C1 segment of cervical spinal cord (tissue), 14 donors: ENCODE data around the gene LURAP1L.

Experiments used
- DNase-seq, 14 donors: peaks; one replicate each; lab custom pipeline; 2025; lab: John Stamatoyannopoulos, UW

LURAP1L gene

DNA sequence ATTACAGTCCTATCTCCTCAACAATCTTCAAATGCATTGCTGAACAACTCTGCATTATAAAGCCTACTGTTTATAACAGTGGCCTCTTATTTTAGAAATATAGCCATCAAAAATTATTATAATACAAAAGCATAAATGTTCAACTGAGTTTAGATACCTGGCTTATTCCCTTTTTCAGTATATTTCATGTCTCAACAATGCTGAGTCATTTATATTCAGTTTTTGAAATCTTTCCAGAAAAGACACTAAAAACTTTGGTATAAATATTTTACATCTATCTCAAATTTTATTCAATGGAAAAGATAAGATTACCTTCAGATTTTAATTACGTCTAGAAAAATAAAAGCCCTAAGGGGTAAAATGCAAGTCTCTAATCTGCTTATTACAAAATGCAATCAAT lies 37.9 kb downstream of the LURAP1L start:
- no peak for DNase-seq

DNA sequence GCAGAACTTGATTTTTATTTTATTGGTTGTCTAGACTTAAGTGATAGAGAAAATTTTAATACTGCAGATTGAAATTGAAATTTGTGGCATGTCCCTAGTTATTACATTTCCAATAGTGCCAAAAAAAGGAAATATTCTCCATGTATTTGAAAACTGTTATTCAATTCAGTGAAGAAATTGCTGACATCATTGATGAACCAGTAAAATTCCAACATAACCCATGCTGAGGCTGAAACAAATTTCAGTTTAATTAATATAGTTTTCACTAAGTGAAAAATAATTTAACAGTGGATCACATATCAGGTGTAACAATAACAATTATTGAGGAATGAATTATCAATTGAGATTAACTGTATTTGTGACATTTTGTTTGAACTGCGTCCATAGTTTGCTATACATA lies 38.7 kb downstream of the LURAP1L start:
- no peak for DNase-seq

DNA sequence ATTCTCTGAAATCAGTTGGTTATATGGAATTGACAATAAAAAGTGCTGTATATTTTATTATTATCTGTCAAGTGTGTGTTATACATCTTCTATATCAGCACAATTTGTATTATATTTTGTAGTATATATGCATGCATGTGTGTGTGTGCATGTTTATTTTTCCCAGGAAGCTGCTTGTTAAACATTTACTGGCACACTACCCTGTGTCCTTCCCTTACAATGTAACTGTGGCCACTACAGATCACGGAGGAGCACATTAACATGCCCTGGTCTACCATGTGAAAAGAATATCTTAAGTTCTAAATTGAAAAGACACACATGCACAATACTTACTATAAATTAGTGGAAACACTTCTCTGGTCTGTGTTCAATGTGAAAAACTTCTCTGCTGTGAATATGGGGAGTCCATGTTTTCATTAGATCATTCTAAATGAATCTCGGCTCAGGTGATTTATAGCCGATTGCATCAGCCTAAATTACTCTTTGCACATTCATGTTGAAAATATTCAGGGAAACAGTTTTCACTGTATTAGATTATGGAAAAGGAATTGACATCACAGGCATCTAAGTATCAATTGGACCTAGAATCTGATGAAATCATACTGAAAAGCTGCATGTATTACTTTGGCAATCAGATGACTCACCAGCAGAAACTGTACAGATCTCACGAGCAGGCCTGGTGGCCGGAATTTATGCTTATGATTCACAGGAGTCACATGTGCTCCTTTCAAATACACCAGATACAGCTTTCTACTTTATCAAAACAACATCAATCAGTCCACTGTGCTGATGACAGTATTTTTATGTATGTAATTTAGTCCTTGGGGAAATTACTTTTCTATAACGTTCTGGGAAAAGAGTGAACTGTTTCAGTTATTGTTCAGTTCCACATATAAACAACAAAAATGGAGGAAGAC lies 39.4 kb downstream of the LURAP1L start:
- peak in 2 of 14 donors; percentile 14 to 83 for DNase-seq

DNA sequence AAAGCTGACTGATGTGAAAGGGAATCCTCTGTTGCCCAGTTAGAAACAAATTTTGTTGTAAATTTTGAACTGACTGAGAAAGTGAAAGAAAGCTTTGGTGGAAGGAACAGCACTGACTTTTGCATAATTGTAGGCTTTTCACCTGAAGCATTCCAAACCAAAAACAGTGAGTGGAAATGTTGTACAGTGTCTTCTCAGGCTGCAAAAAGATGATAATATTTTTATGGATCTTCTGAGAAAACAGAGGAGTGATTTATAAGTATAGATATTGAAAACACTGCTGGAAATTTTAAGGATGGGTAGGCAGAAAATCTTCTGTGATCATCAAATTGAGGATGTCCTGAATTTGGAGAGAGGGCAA lies 40.0 kb downstream of the LURAP1L start:
- DNase-seq = peak in 1 of 14 donors; percentile 64

DNA sequence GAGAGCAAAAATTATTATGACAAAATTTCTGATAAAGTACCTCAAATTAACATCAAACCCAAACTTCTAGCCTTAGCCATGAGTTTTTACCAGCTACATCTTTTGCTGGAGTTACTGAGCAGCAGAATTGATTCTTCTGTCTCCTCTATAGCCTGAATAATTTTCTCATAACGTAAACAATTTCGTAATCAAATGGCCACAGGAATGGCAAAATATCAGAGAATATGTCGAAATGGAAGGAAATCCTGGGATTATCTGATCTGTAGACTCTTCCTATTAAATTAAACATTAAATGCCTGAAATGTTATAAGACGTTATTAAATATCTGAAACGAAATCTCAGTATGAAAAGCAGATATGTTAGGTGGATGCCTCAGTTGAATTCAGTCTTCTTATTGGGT lies 41.1 kb downstream of the LURAP1L start:
- DNase-seq = no peak

DNA sequence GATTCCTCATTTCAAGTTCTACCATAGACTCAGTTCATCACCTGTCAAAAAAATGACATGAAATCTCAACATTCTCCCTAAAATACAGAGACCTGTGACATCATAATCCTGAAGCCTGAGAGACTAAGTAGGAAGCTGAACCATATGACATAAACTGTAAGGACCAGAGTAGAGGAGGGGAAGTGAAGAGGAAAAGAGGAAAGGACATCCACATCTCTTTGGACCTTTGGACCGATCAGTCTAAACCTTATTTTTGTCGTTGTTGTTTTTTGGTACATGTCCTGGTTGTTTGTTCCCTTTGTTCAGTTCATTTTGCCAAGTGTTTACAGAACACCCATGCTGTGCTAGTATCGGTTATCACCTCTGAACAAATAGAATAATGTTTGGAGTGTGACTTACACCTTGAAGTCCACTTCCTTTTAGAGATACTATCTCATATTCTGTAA lies 41.9 kb downstream of the LURAP1L start:
- no peak for DNase-seq

DNA sequence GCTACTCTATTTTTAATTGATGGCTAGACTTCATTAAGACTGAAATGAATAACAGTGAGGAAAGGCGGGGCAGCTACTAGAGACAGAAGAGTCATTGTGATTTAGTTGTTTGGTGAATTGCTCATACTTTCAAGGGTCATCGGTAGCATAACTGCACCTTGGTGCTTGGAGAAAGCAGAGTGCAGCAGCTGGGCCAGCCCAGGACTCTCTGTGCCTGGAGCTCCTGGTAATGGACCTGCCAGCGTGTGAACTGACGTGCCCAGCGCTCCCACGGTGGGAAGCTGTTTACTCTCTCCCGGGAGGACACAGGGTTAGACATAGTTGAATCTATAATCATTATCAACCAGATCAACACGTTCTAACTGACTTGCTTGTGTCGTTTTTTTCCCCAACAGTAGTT lies 42.9 kb downstream of the LURAP1L start:
- no peak for DNase-seq

DNA sequence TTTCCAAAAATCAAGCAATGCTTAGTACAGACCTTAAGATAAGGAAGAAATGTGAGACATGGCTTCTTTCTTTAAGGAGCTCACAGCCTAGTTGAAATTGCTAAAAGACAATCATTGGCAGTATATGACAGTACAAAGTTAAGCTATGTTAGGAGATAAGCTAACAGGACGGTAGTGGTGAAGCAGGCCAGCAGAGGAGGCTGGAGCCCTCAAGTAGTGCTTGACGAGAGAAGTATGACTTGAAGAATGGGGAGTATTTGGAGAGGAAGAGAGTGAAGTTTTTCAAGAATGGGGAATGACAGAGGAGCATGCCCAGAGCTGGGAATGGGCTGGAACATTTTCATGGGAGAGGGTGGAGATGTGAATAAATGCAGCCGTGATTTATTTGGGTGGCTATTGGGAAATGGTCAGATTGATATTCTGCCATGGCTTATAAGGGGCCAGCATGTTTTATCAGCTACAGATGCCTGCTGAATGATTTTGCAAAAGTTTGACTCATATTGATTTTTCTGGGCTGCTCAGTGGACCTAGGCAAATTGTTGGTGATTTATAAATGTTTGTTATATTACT lies 43.7 kb downstream of the LURAP1L start:
- DNase-seq = no peak

DNA sequence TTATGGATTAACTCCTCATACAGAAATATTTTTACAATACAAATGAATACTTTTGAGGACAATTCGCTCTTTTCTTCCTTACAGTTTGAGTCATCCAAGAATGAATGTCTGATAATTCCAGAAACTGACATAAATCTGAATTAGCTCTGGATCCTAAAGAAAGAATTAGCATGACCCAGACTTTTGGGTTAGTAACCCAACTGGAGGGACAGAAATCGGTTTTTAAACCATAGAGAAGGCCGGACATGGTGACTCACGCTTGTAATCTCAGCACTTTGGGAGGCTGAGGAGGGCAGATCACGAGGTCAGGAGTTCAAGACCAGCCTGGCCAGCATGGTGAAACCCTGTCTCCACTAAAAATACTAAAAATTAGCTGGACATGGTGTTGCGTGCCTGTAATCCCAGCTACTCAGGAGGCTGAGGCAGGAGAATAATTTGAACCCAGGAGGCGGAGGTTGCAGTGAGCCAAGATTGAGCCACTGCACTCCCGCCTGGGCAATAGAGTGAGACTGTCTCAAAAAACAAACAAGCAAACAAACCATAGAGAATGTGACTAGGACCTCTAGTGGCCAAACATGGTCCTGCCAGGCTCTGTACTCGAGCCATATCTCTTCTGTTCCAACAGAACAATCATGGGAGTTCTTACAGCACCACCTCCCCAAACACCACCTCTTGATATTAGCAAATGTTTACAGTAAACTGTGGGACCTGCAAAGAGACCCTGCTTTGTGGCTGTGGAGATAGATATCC lies 44.8 kb downstream of the LURAP1L start:
- no peak for DNase-seq

DNA sequence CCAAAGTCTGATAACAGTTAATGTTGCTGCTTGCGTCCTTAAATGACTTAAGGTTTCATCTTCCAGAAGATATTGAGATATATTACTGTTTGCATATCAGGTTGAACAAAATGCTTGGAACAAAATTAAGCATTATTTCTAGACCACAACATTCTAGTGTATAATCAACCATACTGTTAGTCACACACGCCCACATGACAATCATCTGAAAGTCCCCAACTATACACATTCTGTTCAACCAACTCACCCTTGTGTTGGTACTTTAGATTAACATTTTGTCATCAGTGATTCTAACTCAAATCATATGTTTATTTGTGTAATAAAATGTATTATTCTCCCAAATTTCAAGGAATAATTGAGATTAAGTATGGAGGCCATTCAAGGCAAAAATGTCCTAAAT lies 47.3 kb downstream of the LURAP1L start:
- DNase-seq = no peak

DNA sequence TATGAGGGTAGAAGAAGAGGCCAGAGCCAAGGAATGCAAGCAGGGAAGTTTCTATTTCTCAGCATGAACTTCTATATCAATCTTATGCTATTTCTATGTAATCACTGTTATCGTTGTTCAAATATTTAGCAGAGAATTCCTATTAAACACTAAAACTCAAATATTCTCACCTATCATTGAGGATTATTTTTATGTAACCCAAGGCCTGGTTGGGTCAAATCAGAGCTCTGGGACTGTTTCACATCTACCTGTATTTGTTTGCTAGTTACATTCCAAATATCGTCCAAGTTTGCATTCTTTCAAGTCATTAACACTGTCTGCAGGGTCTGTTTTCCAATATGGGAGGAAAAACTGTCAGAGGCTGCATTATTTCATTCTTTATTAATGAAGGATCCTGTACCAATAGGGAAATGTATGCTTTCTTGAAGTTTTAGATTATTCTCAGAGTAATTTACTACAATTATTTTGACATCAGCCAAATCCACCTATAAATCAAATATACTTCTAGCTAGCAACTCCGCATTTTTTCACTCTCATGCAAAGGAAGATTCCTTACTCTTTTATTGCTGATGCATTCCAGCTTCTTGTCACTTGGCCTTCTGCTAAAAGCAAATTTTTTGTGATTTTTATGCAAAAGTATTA lies 52.2 kb downstream of the LURAP1L start:
- no peak for DNase-seq

DNA sequence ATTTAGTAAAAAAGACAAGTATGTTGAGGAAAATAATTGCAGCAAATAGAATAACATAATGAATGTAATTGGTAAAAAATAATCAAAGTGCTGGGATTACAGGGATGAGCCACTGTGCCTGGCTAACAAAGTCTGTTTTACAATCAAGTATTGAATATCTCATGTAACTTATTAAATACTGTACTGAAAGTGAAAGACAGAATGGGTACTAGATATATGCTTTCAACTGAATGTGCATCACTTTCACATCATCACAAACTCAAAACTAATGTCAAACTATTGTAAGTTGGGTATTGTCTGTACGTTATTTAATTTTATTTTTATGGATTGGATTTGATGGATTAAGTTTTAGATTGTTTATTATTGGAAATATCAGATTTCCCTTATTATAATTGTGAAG lies 58.9 kb downstream of the LURAP1L start:
- DNase-seq = no peak

DNA sequence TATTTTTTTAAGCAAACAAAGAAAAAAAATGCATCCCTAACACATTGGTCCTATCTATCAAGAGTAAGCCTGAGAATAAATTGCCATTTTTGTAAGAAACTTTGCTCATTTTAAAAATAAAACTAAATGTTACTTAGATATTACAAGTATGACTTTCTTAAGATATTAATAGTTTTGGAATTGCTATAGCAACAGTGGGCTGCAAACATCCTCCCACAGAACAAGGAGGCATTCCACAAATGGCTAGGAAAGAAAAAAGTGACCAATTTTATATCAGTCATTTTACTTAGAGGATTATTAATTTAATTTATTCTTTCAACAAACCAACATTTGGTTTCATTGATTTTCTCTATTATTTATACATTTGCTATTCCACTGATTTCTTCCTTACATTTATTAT lies 63.7 kb downstream of the LURAP1L start:
- no peak for DNase-seq

DNA sequence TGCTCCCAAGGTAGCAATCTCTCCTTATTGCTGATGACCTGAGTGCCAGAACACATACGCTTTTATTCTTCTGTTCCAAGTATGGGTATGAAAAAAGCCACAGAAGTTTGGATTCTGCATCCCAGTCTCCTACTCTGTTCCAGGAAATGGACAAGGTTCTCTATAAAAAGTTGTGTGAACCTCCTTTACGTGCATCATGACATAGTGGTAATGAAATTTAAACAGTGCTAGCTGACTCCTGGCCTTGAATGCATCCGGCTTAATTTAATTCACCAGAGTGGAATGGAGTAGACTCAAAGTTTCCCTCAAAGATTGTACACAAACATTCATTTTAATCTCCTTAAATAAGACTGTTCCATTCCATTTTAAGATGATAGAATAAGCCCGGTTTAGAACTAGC lies 68.9 kb downstream of the LURAP1L start:
- DNase-seq = no peak

DNA sequence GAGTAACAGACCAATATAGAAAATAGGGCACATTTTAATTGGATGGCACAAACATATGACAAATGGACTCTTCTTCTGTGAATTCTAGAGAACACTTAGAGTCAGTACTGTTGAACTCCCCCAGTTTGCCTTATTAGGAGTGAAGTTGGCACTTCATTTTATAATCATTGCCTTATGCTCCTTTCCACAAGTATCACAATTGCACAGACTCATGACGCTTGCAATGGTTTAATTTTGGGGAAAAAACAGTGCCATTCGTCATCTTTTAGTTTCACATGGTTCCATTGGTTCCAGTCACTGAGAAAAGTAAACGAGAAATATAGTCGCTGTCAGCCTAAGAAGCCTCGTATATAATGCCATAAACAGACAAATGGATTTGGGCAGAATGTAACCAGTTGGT lies 71.2 kb downstream of the LURAP1L start:
- no peak for DNase-seq

DNA sequence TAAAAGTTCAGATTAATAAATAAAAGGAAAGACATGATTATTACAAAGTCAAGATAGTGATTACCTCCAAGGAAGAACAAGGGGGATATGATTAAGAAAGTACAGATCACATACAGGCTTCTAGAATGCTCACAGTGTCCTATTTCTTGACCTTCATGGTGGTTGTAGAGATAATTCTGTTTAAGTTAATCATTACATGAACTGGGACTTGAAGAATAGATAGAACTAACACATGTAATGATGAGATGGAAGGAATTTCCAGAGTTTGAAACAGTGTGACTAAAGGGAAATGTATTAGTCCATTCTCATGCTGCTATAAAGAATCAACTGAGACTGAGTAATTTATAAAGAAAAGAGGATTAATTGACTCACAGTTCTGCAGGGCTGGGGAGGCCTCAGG lies 72.7 kb downstream of the LURAP1L start:
- no peak for DNase-seq

DNA sequence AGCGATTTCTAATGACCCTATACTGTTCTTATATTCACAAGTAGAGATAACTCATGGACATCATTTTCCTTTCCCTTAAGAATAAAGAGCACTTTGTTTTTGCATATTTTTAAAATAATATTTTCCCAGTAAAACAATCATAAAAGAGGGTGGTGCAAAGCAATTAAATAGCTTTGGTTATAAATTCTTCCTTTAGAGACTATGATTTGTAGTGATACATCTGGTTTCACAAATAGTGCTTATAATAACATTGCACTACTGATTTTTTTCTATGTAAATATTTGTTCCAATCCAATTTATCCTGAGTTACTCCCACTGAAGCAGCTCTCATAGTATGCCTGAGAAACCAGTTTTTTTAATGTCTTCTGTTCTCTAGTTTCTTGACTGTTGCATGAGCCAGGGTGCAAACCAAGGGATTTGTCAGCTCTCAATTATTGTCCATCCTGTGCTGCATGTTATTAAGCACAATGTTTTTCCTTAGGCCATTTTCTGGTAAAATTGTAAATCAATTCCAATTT lies 74.7 kb downstream of the LURAP1L start:
- no peak for DNase-seq

DNA sequence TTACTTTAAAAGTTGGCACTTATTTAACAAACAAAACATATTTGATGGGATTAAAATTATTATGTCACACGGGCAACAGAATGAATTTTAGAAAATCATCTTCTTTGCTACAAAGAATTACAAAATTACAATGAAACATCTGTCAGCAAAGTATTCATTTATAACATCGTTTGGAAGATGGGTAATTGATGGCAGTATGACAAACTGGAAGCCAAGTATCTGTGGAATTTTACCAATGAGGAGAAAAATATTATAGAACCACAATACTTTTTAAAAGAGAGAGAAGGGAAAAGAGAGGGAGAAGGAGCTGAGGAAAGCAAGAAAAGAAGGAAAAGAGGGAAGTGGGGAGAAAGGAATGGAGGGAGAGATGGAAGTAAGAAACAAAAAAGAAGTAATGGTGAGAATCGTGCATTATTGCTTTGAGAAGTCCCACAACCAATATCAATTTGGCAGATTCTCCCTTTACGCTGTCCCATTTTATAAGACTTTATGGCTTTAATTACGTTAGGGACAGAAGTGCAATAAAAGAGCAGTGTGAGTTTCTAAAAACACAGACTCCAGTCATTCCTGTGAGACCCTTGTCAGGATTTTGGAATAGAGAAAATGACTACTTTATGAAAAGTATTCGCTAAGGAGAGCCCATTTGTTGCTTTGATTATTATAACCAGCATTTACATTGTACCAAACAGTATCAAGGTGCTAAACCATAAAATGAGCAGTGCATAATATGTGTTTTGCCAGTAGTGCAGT lies 76.7 kb downstream of the LURAP1L start:
- DNase-seq = no peak

DNA sequence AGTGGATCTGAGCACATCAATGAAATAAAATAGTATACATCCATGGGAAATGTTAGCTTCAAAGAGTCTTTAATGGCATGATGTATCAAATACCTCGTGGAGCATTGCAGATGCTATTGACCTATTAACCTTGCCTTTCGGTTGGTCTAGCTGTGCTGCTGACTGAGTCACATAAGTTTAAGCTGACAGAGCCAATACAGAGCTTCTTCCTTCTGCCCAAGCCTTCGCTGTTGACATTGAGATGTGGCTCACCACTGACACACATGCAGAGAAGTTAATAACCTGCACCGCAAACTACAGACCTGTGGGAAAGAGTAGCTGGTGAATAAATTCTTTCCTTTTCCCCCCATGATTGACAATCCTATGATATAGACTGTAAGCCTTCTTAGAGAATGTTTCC lies 78.2 kb downstream of the LURAP1L start:
- no peak for DNase-seq

DNA sequence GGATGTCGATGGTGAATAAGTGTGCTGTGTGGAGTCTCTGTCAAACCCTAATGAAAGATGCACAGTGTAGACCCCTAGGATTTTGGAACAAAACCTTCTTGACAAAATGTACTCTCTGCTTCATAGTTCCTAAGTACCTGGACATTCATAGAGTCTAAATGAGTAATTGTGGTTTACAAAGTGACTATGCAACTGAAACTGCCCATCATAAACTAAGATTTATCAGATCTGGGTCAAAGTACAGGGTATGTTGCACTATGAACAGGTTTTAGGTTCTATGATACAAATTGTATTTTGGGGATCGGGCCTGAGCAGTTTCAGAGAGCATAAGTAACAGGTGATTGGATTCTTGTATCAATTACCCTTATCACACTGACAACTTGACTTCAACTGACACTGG lies 79.4 kb downstream of the LURAP1L start:
- DNase-seq = no peak

DNA sequence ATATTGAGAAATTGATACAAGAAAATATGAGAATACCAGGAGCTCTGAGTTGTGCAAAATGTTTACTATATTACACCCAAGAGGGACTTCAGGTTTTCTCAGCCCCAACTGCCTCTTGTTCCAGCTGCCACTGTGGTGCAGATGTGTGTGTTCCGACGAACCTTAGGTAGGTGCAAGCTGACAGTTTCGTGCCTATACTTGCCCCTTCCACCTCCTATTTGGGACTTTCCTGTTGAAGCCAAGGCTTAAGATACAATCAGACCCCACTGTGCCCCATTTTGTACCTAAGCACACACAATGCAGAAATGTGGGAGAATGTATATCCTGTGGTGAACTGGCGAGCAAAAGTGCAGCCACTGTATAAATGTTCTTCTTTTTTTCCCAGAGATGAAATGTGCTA lies 80.2 kb downstream of the LURAP1L start:
- no peak for DNase-seq
